ENCODE results near the gene NCOA1. TPM values are rescaled to one million over a fixed set of nuclear protein-coding genes. Genes with fewer than 3 reads are reported as not detected.

NCOA1 gene
- total RNA-seq, 4 donors from 2014 or later, result 33.9 to 91.2 (median 60.1) TPM

- Histone ChIP-seq H3K4me3 (no peak overlapping the region), H3K27me3 (no peaks in the 10 kb centered on the region), H3K27ac (peak overlapping the region in 1 of 4 donors; percentile 38), H3K4me1 (peaks cover 0 to 12% of the 10 kb centered on the region in 2 donors), H3K36me3 (peaks cover 0 to 17% of the 10 kb centered on the region in 2 donors), H3K9me3 (no peaks in the 10 kb centered on the region)
- in situ Hi-C loops (cut with MboI; ENCODE audit: low sequenced_read_pairs in 4 of 4) (no loop called here), intact Hi-C loops (cut with DNase I; ENCODE audit: low total_unique reads) (loop anchor here (2.0 kb wide), 1 partner anchor 51 kb away; no protein-coding TSS in a partner anchor)
- ATAC-seq, result no peak
- TF ChIP-seq CTCF (IDR thresholded peaks at IDR 0.05 in 4 of 5, conservative IDR thresholded peaks at IDR 0.05 in 1 of 5) (no peak), POLR2A (IDR thresholded peaks at IDR 0.05) (no peak)
- DNase-seq, result no peak
Observed at GRCh38 chr2:24712296-24712695, 221.2 kb downstream of the NCOA1 start.

- no peak overlapping the region for H3K27ac ChIP-seq
- H3K9me3 ChIP-seq, result no peaks in the 10 kb centered on the region
- peaks cover 0 to 9% of the 10 kb centered on the region in 2 donors for H3K36me3 ChIP-seq
- no peaks in the 10 kb centered on the region for H3K27me3 ChIP-seq
- H3K4me3 ChIP-seq, result no peak overlapping the region
- peaks cover 22 to 30% of the 10 kb centered on the region in 2 donors for H3K4me1 ChIP-seq
- in situ Hi-C loops (cut with MboI; ENCODE audit: low sequenced_read_pairs in 4 of 4) (no loop called here), intact Hi-C loops (cut with DNase I; ENCODE audit: low total_unique reads) (no loop called here)
- TF ChIP-seq POLR2A (IDR thresholded peaks at IDR 0.05) (no peak), CTCF (IDR thresholded peaks at IDR 0.05 in 4 of 5, conservative IDR thresholded peaks at IDR 0.05 in 1 of 5) (no peak)
- ATAC-seq (no peak), DNase-seq (no peak)
Observed at GRCh38 chr2:24717263-24717951, 226.4 kb downstream of the NCOA1 start.

GRCh38 chr2:24720310-24720709 is 229.3 kb downstream of the NCOA1 start:
- Histone ChIP-seq H3K27me3 (no peaks in the 10 kb centered on the region), H3K27ac (peak overlapping the region; percentile 64 to 79 (median 75)), H3K4me3 (no peak overlapping the region), H3K4me1 (peaks cover 36 to 56% of the 10 kb centered on the region in 2 donors), H3K36me3 (peaks cover 0 to 9% of the 10 kb centered on the region in 2 donors), H3K9me3 (no peaks in the 10 kb centered on the region)
- in situ Hi-C loops (cut with MboI; ENCODE audit: low sequenced_read_pairs in 4 of 4), result no loop called here
- TF ChIP-seq CTCF (IDR thresholded peaks at IDR 0.05 in 4 of 5, conservative IDR thresholded peaks at IDR 0.05 in 1 of 5), result no peak
- no peak for TF ChIP-seq POLR2A (IDR thresholded peaks at IDR 0.05)
- no peak for ATAC-seq
- intact Hi-C loops (cut with DNase I; ENCODE audit: low total_unique reads), result loop anchor here (2.0 kb wide), 1 partner anchor 62 kb away; no protein-coding TSS in a partner anchor
- no peak for DNase-seq

GRCh38 chr2:24721470-24721869 is 230.4 kb downstream of the NCOA1 start:
- DNase-seq (peak; percentile 79 to 84), ATAC-seq (peak; percentile 94 to 95)
- intact Hi-C loops (cut with DNase I; ENCODE audit: low total_unique reads) (loop anchor here (1.0 to 2.0 kb wide), 2 partner anchors 63 to 230 kb away; partner anchors contain the start of gene NCOA1), in situ Hi-C loops (cut with MboI; ENCODE audit: low sequenced_read_pairs in 4 of 4) (no loop called here)
- H3K4me3 ChIP-seq, result no peak overlapping the region
- H3K9me3 ChIP-seq, result no peaks in the 10 kb centered on the region
- peak overlapping the region; percentile 64 to 79 (median 75) for H3K27ac ChIP-seq
- peaks cover 36 to 56% of the 10 kb centered on the region in 2 donors for H3K4me1 ChIP-seq
- H3K36me3 ChIP-seq, result peaks cover 0 to 9% of the 10 kb centered on the region in 2 donors
- H3K27me3 ChIP-seq, result no peaks in the 10 kb centered on the region
- no peak for TF ChIP-seq POLR2A (IDR thresholded peaks at IDR 0.05)

- DNase-seq (no peak), ATAC-seq (no peak)
- Histone ChIP-seq H3K27ac (peak overlapping the region; percentile 64 to 79 (median 75)), H3K27me3 (no peaks in the 10 kb centered on the region), H3K9me3 (no peaks in the 10 kb centered on the region), H3K4me1 (peaks cover 36 to 56% of the 10 kb centered on the region in 2 donors), H3K4me3 (no peak overlapping the region), H3K36me3 (peaks cover 0 to 7% of the 10 kb centered on the region in 2 donors)
- TF ChIP-seq CTCF (IDR thresholded peaks at IDR 0.05 in 4 of 5, conservative IDR thresholded peaks at IDR 0.05 in 1 of 5), result no peak
- in situ Hi-C loops (cut with MboI; ENCODE audit: low sequenced_read_pairs in 4 of 4) (no loop called here), intact Hi-C loops (cut with DNase I; ENCODE audit: low total_unique reads) (no loop called here)
Observed at GRCh38 chr2:24722141-24722790, 231.2 kb downstream of the NCOA1 start.
